C4-2B (cell line): ENCODE results near the gene SPOCK1.

ENCODE experiments used
- ZFX ChIP-seq: fragments of 450-650 bp; IDR thresholded peaks from 2 replicates; pipeline ENCODE4 v1.6.1; 2017
- TF ChIP-seq, protein P1 (sequence below): fragments of 450-650 bp; conservative IDR thresholded peaks from 2 replicates; pipeline ENCODE4 v1.5.1; 2017; ENCODE audit warnings: mild to moderate bottlenecking

DNA sequence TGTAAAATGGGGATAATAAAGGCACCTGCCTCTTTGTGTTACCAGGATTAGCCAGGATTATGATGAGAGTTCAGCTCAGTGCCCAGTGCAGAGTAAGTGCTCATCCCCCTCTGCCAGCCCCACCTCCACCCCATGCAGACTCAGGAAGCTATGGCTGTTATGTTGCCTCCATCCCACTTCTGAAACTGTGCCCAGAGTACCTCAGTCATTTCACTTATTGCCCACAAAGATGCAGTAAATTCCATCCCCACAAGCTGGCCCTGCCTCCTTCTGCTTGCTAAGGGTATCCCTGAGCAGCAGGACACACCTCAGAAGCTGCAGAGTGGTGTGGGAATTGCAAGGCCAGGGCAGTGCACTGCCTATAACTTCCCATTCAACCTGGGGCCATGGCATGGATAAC, 415.1 kb downstream of the SPOCK1 start:
- TF ChIP-seq, protein P1, sequence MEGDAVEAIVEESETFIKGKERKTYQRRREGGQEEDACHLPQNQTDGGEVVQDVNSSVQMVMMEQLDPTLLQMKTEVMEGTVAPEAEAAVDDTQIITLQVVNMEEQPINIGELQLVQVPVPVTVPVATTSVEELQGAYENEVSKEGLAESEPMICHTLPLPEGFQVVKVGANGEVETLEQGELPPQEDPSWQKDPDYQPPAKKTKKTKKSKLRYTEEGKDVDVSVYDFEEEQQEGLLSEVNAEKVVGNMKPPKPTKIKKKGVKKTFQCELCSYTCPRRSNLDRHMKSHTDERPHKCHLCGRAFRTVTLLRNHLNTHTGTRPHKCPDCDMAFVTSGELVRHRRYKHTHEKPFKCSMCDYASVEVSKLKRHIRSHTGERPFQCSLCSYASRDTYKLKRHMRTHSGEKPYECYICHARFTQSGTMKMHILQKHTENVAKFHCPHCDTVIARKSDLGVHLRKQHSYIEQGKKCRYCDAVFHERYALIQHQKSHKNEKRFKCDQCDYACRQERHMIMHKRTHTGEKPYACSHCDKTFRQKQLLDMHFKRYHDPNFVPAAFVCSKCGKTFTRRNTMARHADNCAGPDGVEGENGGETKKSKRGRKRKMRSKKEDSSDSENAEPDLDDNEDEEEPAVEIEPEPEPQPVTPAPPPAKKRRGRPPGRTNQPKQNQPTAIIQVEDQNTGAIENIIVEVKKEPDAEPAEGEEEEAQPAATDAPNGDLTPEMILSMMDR = no peak
- no peak for TF ChIP-seq ZFX
